GM19351 (cell line): ENCODE data around the gene FGF11.
A peak's percentile ranks its signal among the peaks of the same experiment; 100 is the strongest.
"Not testable (repeated sequence)": the region's sequence is repeated elsewhere in the genome, so short reads cannot be mapped to it uniquely, and the experiment has no call there.

Experiments
- ATAC-seq: cut with Tn5 transposase; IDR thresholded peaks from one replicate; pipeline ENCODE4 v1.9.1; 2021; ENCODE audit warnings: mild to moderate bottlenecking, moderate library complexity; ENCODE audit not compliant: unreplicated experiment

Gene FGF11

DNA sequence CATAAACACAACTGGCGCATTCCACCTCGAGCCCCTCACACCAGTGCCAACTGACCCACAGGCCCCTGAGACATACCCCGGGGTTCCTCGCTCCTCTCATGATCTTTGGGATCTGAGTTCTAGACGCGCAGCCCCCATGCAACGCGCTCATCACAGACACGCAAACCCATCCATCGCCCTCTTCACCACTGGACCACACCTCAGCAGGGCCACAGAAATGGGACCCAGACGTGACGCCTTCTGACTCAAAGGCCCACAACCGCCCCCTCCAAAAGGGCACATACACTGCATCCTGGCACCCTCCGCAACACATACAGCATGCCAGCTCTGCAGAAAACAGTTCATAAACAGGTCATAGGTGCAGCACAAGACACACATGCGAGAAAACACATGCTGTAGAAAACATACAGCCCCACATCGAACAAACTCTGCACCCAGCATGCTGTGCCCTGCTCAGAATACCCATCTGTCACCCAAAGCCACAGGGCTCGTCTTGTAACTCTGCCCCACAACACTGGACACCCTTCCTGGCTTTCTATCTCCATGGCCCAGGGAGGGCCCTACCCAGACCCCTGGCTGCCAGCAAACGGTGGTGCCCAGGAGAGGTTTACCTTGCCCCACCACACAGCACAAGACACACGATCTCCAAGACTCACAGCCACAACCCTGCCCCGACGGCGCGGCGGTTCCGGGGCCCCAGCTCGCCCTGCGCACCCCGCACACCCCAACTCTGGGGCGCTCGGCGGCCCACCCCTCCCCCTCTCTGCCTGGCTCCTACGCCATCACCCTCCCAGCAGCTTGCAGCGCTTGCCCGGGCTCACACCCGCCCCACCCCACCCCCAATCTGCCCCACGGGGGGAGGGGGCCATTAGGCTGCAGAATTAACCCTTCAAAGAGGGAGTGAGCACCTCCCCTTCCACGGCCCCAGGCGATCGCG, 39.2 kb downstream of the FGF11 start:
- ATAC-seq = no peak

DNA sequence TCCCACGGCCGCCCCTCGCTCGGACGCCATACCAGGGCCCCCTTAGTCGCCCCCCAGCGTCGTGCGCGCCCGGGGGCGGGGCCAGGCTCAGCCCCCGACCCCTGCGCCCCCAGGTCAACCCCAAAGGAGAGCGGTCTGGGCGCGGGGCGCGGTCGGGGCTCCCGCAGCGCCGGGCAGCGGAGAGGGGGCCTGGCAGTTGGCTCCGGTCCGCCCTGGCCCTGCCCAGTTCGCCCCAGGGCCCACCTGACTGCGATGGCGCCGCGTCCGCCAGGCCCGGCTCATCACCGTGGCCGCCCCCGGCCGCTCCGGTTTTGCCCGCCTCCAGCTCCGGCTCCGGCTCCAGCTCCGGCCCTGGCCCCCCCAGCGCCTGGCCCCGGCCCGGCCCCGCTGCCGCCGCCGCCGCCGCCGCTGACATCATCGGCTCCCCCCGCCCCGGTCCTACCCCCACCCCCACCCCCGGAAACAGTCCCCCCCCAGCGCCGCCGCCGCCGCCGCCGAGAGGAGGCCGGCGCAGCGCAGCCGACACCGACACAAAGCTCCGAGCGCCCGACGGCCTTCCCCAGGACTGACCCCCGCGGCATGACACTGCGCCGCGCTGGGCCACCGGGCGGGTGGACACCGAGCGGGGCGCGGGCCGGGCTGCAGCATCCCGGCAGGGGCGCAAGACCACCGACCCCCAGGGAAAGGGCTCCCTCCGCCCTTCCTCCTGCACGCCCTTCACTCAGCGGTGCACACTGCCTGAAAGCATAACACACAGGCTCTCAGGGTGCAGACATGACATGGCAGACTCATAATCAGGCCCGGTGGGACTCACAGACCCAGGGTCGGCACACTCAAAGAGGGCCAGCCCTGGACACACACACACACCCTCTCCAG, 40.1 kb downstream of the FGF11 start, which contains the start of gene ZBTB4:
Gene ZBTB4 (minus strand): TSS at position 419 of the 876 bp plus-strand sequence. CDS start 12,830 bp downstream, outside the sequence.
- ATAC-seq = no peak

DNA sequence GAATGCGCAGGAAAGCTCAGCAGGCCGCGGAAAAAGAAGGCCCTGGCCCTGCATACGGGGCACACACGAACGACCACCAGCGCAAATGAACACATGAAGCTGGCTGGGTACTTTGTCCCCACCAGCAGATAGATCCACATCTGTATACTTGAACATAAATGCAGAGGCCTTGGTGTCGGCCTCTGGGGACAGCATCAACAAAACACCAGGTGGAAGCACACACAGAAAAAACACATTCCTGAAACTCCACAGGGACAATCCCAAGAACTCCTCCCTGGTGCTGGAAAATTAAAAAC, 40.7 kb downstream of the FGF11 start:
- no peak for ATAC-seq

DNA sequence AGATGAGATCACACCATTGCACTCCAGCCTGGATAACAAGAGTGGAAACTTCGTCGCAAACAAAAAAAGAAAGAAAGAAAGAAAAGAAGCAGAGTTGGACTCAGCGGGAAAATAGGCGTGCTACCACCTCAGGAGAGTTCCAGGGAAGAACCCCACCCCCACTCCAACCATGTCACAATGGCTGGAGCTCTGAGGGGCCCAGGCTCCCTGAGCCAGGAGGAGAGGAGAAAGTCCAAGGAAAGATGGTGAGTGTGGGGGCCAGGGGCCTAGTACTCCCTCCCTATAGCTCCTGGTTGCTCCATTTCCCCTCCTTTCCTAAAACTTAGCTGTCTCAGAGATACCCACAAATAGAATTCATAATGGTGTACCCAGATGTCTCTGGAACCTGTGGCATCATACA, 42.0 kb downstream of the FGF11 start, which contains the start of gene SLC35G6:
Gene SLC35G6 (plus strand): TSS at position 172 of the 400 bp plus-strand sequence. CDS start 71 bp downstream, at position 243.
- not testable (repeated sequence) for ATAC-seq

DNA sequence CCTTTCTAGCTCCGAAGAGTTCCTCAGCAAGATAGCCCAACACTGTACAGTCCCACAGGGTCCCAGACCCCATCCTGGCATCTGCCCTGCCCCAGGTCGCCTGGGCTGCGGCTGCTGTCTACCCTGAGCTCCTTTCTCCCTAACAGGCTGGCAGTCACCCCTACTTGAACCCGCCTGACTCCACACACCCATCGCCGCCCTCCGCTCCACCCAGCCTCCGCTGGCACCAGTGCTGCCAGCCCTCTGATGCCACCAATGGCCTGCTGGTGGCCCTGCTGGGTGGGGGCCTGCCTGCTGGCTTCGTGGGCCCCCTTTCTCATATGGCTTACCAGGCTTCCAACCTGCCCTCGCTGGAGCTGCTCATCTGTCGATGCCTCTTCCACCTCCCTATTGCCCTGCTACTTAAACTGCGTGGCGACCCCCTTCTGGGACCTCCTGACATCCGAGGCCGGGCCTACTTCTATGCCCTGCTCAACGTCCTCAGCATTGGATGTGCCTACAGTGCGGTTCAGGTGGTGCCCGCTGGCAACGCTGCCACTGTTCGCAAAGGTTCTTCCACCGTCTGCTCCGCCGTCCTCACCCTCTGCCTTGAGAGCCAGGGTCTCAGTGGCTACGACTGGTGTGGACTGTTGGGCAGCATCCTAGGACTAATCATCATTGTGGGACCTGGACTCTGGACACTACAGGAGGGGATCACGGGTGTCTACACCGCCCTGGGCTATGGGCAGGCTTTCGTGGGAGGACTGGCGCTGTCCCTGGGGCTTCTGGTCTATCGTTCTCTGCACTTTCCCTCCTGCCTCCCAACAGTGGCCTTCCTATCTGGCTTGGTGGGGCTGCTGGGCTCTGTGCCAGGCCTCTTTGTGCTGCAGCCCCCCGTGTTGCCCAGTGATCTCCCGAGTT, 42.8 kb downstream of the FGF11 start:
- not testable (repeated sequence) for ATAC-seq

DNA sequence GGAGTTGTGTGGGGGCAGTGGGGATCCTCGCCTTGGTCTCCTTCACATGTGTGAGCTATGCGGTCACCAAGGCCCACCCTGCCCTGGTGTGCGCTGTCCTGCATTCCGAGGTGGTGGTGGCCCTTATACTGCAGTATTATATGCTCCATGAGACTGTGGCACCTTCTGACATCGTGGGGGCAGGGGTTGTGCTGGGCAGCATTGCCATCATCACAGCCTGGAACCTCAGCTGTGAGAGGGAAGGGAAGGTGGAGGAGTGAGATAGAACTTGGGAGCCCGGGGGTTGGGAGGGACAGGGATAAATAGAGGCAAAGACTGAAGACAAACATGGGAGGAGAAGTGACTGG, 43.4 kb downstream of the FGF11 start:
- not testable (repeated sequence) for ATAC-seq

DNA sequence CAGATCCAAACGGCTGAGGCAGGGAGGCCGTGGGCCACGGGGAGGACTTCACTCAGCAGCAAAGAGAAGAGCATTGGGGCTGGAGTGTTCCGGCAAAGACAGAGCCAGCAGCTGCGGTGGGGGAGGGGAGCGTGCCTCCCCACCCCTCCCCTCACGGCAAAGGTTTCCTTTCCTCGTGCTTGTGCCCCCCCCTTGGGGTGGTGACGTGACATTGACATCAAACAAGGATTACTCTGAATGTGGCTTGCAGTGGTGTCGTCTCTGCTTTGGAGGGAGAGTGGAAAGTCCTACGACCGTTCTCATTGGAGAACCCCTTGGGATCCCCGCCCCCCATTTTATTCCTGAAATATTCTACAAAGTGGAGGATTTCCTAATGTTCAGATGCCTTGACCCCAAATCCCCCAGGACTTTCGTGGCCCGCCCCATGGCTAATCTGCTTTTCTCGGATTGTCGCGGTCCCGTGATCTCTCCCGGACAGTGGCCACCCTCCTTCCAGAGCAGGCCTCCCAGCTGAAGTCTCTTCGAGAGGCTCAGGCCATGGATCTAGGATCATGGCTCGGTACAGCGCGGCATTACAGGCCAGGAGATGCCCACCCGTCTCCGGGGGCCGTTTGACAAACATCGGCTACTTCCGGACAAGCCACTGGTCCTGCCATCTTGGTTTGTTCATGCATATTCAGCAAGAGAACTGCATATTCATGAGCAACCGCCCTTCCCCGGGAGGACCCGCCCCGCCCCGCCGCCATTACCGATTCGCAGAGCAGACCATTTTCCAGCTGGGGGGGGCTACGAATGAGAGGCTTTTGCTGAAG, 44.1 kb downstream of the FGF11 start:
- peak; percentile 32 for ATAC-seq

DNA sequence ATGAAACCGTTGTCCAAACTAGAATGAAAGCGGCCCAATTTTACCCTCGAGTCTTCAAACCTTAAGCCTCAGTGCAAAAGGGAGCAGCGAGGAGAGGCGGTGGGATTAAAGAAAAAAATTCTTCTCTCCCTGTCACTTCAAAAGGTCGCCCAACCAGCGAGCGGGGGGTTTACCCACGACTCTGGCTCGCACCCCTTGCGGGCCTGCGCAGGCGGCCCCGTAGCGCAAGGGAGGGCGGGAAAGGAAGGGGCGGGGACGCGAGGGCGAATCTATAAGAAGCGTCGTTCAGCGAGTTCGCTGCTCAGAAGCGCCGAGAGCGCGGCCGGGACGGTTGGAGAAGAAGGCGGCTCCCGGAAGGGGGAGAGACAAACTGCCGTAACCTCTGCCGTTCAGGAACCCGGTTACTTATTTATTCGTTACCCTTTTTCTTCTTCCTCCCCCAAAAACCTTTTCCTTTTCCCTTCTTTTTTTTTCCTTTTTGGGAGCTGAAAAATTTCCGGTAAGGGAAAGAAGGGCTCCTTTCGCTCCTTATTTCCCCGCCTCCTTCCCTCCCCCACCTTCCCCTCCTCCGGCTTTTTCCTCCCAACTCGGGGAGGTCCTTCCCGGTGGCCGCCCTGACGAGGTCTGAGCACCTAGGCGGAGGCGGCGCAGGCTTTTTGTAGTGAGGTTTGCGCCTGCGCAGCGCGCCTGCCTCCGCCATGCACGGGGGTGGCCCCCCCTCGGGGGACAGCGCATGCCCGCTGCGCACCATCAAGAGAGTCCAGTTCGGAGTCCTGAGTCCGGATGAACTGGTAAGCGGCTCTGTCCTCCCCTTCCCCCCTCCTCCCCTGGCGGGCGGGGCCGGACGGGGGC, 45.0 kb downstream of the FGF11 start, which contains the start of gene POLR2A:
Gene POLR2A (plus strand): TSS at position 300 of the 852 bp plus-strand sequence.
- ATAC-seq = peak; percentile 60

DNA sequence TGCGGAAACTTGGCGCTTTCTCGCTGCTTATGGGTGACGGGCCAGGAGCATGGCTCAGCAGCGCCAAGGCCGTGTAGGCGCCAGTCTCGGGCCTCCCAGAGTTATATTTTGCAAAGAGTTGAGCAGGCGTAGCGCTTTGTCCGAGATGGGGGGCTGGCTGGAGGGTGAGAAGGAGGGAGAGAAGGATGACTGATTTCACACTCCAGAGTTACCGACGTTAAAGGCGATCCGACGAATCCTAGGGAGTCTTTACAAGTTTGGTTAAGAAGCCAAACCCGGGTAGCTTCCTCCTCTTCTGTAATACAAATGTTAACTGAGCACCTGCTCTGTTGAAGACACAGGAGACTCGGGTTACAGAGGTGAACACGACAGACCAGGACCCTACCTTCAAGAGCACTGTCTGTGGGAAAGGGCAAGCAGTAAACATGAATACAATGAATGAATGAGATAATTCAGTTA, 45.6 kb downstream of the FGF11 start:
- ATAC-seq = no peak

DNA sequence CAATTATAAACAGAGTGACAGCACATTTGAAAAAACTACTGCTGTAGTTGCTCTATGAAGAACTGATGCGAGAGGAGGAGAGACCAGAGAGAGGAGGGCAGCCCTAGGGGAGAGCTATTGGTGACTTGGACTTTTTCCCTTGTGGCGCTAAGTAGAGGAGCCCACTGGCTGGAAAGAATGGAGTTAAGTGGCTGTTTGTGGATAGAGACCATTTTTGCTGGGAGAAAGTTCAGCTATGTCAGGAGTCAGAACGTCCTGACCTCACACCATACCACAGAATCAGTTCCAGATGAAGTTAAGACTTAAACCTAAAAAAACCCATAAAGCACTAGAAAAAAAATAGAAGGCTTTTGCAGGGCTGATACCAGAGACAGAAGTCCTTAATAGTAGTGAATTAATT, 46.9 kb downstream of the FGF11 start:
- no peak for ATAC-seq

DNA sequence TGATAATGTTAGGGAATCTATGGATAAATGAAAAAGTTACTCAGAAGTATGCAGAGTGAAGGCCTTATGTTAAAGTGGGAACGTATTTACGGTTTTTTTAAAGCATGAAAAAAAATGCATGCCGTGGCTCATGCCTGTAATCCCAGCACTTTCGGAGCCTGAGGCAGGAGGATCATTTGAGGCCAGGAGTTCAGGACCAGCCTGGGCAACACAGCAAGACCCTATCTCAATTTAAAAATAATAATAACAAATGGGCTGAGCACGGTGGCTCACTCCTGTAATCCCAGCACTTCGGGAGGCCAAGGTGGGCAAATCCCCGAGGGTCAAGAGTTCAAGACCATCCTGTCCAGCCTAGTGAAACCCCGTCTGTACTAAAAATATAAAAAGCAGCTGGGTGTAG, 50.8 kb downstream of the FGF11 start:
- no peak for ATAC-seq

DNA sequence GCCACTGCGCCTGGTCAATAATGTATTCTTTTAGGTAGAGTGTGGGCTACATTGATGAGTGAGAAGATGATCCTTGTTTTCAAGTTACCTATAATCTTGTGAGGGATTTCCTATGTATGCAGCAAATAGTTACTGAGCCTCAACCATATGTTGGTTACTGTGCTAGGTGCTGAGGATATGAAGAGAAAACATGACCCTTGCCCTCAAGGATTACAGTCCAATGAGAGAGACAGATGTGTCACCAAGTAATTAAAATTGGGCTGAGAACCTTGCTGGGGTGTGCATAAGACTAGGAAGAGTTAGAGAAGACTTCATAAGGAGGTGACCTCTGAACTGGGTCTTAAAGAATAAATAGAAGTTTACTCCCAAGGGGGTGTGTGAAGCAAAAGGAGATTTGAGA, 52.3 kb downstream of the FGF11 start:
- no peak for ATAC-seq

DNA sequence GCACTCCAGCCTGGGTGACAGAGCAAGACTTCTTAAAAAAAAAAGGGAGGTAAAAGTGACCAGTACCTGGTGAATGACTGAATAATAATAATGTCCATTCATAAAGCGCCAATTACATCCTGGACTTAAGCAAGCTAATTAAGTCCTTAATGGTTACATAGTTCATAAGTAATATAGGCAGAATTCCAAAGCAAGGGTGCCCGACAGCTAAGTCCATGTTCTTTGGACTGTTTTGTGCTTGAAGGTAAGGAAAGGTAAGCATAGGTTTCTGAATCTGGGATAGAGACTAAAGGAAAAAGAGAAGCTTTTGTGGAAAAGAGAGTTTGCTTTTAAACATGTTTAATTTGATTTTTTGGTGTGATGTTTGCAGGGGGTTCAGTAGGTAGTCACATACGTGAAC, 54.6 kb downstream of the FGF11 start:
- ATAC-seq = no peak
